Esophagus muscularis mucosa (tissue), 4 donors: ENCODE data around the gene TMEM44. TPM values are rescaled to one million over a fixed set of nuclear protein-coding genes. Genes with fewer than 3 reads are reported as not detected.
A peak's percentile ranks its signal among the peaks of the same experiment; 100 is the strongest.
"Not testable (repeated sequence)": the region's sequence is repeated elsewhere in the genome, so short reads cannot be mapped to it uniquely, and the experiment has no call there.

ENCODE experiments used
- DNase-seq: peaks from one replicate; pipeline ENCODE4 v3.0.0-alpha.2; 2017; ENCODE audit errors: extremely low spot score
- H3K27ac ChIP-seq, 4 donors: fragments of 200-600 bp; sonication (generic); replicated peaks in 1 of 4; 1 replicate in 3 of 4; 2 replicates in 1 of 4; pipeline ENCODE4 v1.5.1; 2016 to 2019; ENCODE audit warnings: mild to moderate bottlenecking in 1 of 4
- H3K27me3 ChIP-seq, 4 donors: fragments of 200-600 bp; sonication (generic); one replicate each; pipeline versions ENCODE4 v1.5.1 to v1.6.0; 2016 to 2019
- H3K36me3 ChIP-seq, 4 donors: fragments of 200-600 bp; sonication (generic); one replicate each; pipeline ENCODE4 v1.5.1; 2016 to 2019
- H3K4me1 ChIP-seq, 4 donors: fragments of 200-600 bp; sonication (generic); one replicate each; pipeline ENCODE4 v1.5.1; 2016 to 2019
- H3K4me3 ChIP-seq, 4 donors: fragments of 200-600 bp; sonication (generic); 1 replicate in 2 of 4; 2 replicates in 2 of 4; pipeline ENCODE4 v1.5.1; 2016 to 2019; ENCODE audit warnings: mild to moderate bottlenecking in 4 of 4, moderate library complexity in 1 of 4
- H3K9me3 ChIP-seq, 4 donors: fragments of 200-600 bp; sonication (generic); 1 replicate in 3 of 4; 2 replicates in 1 of 4; pipeline ENCODE4 v1.5.1; 2016 to 2019
- EP300 ChIP-seq: sonication (generic); formaldehyde crosslinking; IDR thresholded peaks from one replicate; pipeline ENCODE4 v1.6.1; 2017; ENCODE audit warnings: antibody characterized with exemption
- POLR2A ChIP-seq: fragments of 450-650 bp; IDR thresholded peaks from one replicate; pipeline ENCODE4 v1.6.1; 2017; ENCODE audit warnings: antibody characterized with exemption, moderate library complexity, mild to moderate bottlenecking, low read depth
- POLR2AphosphoS5 ChIP-seq, 2 donors: sonication (generic); formaldehyde crosslinking; IDR thresholded peaks; one replicate each; pipeline ENCODE4 v1.6.1; 2017; ENCODE audit warnings: antibody characterized with exemption in 2 of 2
- WGBS: methylation state at CpG from one replicate; pipeline ENCODE4 v1.1.5; 2018; 5-methylcytosine and 5-hydroxymethylcytosine counted together
- intact Hi-C: fragments of 100-400 bp; cut with DNase I; formaldehyde crosslinking; loops from one replicate; pipeline ENCODE4 v1.15.1; 2023
- total RNA-seq, 4 donors: library from RNA; depleted of rRNA; stranded (reverse); fragments of >200 nt; gene quantifications; one replicate each; pipeline versions ENCODE4 v1.1.0 to v1.2.1, GENCODE V29; 2016
- TF ChIP-seq, protein P1 (sequence below), 3 experiments: fragments of 200-600 bp in 2 of 3; fragments of 450-650 bp in 1 of 3; sonication (generic) in 2 of 3; IDR thresholded peaks; one replicate each; pipeline ENCODE4 v1.5.1; 2017 to 2019; ENCODE audit warnings: antibody characterized with exemption in 3 of 3, mild to moderate bottlenecking in 2 of 3, moderate library complexity in 1 of 3

The TMEM44 gene
- total RNA-seq, 4 donors from 2014 or later: 3.3 to 10.8 (median 9.3) TPM

DNA sequence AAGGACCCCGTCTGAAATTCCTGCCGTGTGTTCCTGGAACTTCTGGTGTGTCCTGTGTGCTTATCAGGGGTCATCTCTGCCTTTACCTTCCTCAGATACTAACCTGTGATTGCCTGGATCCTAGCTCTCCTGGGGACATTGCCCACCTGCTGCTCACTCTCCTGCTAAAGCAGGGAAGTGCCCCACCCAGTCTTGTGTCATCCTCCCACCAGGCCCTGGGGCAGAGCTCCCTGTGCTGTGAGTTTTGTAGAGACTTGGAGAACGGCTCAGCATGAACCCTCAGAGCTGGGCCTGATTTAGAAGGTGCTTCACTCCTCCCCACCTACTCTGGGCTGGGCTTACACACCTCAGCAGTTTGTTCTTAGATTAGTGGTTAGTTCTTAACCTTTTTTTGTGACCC is 3.8 kb upstream of the TMEM44 start:
- intact Hi-C loops: no loop called here
- TF ChIP-seq, protein P1, sequence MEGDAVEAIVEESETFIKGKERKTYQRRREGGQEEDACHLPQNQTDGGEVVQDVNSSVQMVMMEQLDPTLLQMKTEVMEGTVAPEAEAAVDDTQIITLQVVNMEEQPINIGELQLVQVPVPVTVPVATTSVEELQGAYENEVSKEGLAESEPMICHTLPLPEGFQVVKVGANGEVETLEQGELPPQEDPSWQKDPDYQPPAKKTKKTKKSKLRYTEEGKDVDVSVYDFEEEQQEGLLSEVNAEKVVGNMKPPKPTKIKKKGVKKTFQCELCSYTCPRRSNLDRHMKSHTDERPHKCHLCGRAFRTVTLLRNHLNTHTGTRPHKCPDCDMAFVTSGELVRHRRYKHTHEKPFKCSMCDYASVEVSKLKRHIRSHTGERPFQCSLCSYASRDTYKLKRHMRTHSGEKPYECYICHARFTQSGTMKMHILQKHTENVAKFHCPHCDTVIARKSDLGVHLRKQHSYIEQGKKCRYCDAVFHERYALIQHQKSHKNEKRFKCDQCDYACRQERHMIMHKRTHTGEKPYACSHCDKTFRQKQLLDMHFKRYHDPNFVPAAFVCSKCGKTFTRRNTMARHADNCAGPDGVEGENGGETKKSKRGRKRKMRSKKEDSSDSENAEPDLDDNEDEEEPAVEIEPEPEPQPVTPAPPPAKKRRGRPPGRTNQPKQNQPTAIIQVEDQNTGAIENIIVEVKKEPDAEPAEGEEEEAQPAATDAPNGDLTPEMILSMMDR (IDR thresholded peaks at IDR 0.05): no peak
- TF ChIP-seq POLR2A (no peak), EP300 (no peak), POLR2AphosphoS5 (IDR thresholded peaks at IDR 0.05) (no peak)
- Histone ChIP-seq H3K36me3 (peaks cover 13 to 26% (median 23%) of the 10 kb centered on the region in 4 donors), H3K4me1 (peaks cover 12 to 23% (median 13%) of the 10 kb centered on the region in 4 donors), H3K9me3 (no peaks in the 10 kb centered on the region), H3K27me3 (no peaks in the 10 kb centered on the region), H3K4me3 (no peak overlapping the region), H3K27ac (no peak overlapping the region)
- no peak for DNase-seq
- WGBS: 56% methylated on average over 3 of the region's 3 CpGs

DNA sequence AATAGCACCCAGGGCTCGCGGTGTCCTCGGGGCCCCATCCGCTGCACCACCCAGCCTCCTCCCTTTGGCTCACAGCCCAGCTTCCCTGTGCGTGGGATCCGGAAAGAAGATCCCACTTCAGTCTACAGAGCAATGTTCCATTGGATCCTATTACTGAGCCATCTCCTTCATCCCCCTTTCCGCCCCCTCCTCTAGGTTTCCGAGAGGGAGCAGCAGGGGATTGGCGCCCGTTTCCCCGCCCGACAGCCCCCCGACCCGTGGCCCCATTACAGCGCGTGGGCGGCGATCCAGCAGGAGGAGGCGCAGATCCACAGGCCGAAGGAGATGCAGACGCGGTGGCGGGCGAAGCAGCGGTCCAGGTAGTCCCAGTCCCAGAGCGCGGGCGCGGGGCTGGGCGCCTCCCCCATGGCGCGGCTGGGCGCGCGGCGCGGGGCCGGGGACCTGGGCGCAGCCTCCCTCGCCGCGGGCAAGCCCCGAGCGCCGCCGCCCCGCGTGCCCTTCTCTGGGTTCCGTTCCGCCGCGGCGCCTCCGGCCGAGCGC is 340 bp downstream of the TMEM44 start:
- intact Hi-C loops: no loop called here
- no peaks in the 10 kb centered on the region for H3K9me3 ChIP-seq
- TF ChIP-seq POLR2AphosphoS5 (IDR thresholded peaks at IDR 0.05) (no peak), EP300 (no peak), POLR2A (no peak)
- TF ChIP-seq, protein P1 (IDR thresholded peaks at IDR 0.05): no peak
- H3K27me3 ChIP-seq: no peaks in the 10 kb centered on the region
- H3K36me3 ChIP-seq: peaks cover 0 to 25% (median 4%) of the 10 kb centered on the region in 4 donors
- peaks cover 5 to 17% (median 13%) of the 10 kb centered on the region in 4 donors for H3K4me1 ChIP-seq
- H3K4me3 ChIP-seq: peak overlapping the region; percentile 63 to 80 (median 68)
- no CpG with 5 or more reads among the region's 56 CpGs for WGBS
- no peak for DNase-seq
- peak overlapping the region; percentile 66 to 77 (median 70) for H3K27ac ChIP-seq

DNA sequence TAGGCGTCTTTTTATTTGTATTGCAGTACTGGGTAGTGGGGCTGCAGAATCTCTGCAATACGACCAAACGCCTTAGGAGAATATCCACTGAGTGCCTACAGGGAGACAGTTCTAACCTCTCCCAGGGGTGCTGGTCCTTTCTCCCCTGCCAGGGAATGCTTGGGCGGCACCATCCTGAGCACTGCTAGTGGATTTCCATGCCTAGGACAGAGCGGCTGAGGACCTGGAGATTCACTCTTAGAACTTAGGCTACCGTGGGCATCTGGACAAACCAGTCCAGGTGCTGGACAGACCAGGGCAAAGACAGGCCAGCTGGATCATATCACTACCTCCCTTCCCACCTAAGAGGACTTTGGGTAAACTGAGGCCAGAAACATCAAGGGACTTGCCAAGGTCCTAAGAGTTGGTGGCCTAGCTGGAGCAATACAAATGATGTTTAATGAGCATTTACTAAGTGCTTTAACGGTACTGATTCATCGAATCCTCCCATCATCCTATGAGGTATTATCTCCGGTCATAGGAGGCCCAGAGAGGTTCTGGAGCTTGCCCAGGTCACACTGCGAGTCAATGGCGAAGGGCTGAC is 902 bp downstream of the TMEM44 start:
- TF ChIP-seq EP300: no peak
- no peak for TF ChIP-seq POLR2AphosphoS5 (IDR thresholded peaks at IDR 0.05)
- TF ChIP-seq POLR2A: no peak
- TF ChIP-seq, protein P1 (IDR thresholded peaks at IDR 0.05): no peak
- Histone ChIP-seq H3K36me3 (peaks cover 0 to 31% (median 6%) of the 10 kb centered on the region in 4 donors), H3K4me3 (peak overlapping the region; percentile 63 to 80 (median 68)), H3K27me3 (no peaks in the 10 kb centered on the region), H3K27ac (peak overlapping the region in 3 of 4 donors; percentile 66 to 77 (median 68)), H3K4me1 (peaks cover 5 to 17% (median 13%) of the 10 kb centered on the region in 4 donors), H3K9me3 (no peaks in the 10 kb centered on the region)
- intact Hi-C loops: no loop called here
- no peak for DNase-seq
- WGBS: 92% methylated on average over 4 of the region's 11 CpGs

DNA sequence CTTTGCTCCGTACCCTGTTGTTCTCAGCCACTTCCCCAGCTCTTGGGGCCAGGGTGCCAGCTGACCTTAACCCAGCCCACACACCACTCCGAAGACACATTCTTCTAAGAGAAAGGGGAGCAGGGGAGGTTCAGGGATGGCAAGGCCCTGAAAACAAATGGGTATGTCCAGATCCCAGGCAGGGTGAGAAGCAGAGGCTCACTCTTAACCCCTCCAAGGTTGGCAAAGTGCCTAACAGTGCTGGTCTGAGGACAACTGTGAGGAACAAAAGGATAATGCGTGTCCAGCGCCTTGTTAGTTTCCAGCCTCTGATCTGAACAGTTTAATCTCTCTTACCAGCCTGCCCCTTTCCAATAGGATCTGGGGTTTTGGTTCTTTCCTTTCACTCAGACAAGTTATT is 1.5 kb downstream of the TMEM44 start:
- DNase-seq: no peak
- no peaks in the 10 kb centered on the region for H3K9me3 ChIP-seq
- no peak overlapping the region for H3K27ac ChIP-seq
- H3K4me1 ChIP-seq: peaks cover 5 to 14% (median 13%) of the 10 kb centered on the region in 4 donors
- 100% methylated on average over 4 of the region's 4 CpGs for WGBS
- intact Hi-C loops: no loop called here
- H3K4me3 ChIP-seq: no peak overlapping the region
- peaks cover 0 to 37% (median 7%) of the 10 kb centered on the region in 4 donors for H3K36me3 ChIP-seq
- TF ChIP-seq POLR2AphosphoS5 (IDR thresholded peaks at IDR 0.05): no peak
- no peak for TF ChIP-seq POLR2A
- TF ChIP-seq, protein P1 (IDR thresholded peaks at IDR 0.05): no peak
- TF ChIP-seq EP300: no peak
- H3K27me3 ChIP-seq: no peaks in the 10 kb centered on the region

DNA sequence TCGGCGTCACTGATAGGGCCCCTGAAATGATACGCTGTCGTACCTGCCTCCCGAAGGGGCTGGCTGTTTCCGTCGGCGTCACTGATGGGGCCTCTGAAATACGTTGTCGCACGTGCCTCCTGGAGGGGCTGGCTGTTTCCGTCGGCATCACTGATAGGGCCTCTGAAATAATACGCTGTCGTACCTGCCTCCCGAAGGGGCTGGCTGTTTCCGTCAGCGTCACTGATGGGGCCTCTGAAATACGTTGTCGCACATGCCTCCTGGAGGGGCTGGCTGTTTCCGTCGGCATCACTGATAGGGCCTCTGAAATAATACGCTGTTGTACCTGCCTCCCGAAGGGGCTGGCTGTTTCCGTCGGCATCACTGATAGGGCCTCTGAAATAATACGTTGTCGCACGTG is 2.5 kb downstream of the TMEM44 start:
- intact Hi-C loops, DNase-seq, H3K27ac ChIP-seq, H3K4me3 ChIP-seq, H3K9me3 ChIP-seq, H3K27me3 ChIP-seq: not testable (repeated sequence)
- Histone ChIP-seq H3K36me3 (peaks cover 0 to 45% (median 7%) of the 10 kb centered on the region in 4 donors), H3K4me1 (peaks cover 5 to 14% (median 13%) of the 10 kb centered on the region in 4 donors)
- WGBS: 95% methylated on average over 28 of the region's 29 CpGs
